GM21528 (cell line): Measurements from ENCODE around the gene PBLD.
"Not testable (repeated sequence)": the region's sequence is repeated elsewhere in the genome, so short reads cannot be mapped to it uniquely, and the experiment has no call there.

ENCODE experiments used
- ATAC-seq: cut with Tn5 transposase; IDR thresholded peaks from one replicate; pipeline ENCODE4 v1.9.1; 2021; ENCODE audit warnings: mild to moderate bottlenecking, moderate library complexity; ENCODE audit not compliant: unreplicated experiment, low FRiP score

The PBLD gene

DNA sequence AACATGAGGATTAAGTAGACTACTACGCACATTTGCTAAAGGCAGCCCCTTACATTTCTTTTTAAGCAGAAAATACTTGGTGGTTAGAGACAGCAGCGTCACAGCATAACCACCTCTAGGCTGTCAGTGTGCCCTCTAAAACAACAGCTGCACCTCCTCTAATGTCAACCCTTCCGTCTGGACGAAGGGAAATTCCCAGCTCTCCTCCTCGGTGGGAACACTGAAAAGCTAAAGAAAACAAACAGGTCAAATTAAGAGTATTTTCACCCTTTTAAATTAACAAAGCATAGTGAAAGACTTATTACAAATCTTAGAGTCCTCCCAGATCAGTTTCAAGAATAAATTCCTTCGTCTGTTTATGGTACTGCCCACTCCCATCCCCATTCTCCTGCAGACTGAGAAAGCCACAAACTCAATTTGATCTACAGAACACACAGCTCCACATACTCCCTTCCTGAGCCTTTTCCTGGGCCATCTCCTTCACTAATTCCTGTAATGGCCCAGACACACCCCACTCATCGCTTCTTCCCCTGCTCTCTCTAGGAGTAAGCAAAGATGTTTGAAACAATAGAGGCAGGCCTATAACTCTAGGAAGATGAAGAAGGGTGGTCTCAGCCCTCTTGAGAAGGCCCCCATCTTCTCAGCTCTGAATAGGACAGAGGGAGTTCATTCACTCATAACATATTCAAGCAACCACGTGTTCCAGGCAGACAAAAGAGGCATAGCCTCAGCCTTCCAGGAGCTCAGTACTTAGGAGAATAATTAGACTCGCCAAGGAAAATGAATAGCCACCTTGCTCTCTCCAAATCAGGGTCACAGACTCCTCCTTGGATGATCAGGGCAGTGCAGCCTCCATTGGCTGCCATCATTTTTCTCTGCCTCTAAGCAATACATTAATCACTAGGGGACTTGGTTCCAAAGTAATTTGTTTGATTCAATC, 48.4 kb downstream of the PBLD start:
- ATAC-seq, result no peak

DNA sequence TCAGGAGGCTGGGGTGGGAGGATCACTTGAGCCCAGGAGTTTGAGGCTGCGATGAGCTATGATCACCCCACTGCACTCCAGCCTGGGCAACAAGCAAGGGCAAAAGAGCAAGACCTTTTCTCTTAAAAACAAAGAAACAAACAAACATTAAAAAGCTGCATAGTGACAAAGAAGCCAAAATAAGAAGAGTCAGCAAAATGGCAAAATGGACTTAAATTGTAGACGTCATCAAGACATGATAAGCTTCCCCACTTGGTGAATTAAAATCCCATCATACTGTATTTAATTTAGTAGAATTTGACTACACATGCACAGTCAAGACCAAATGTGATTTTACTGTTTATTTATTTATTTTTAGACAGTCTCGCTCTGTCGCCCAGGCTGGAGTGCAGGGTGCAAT, 52.0 kb downstream of the PBLD start:
- ATAC-seq, result no peak

DNA sequence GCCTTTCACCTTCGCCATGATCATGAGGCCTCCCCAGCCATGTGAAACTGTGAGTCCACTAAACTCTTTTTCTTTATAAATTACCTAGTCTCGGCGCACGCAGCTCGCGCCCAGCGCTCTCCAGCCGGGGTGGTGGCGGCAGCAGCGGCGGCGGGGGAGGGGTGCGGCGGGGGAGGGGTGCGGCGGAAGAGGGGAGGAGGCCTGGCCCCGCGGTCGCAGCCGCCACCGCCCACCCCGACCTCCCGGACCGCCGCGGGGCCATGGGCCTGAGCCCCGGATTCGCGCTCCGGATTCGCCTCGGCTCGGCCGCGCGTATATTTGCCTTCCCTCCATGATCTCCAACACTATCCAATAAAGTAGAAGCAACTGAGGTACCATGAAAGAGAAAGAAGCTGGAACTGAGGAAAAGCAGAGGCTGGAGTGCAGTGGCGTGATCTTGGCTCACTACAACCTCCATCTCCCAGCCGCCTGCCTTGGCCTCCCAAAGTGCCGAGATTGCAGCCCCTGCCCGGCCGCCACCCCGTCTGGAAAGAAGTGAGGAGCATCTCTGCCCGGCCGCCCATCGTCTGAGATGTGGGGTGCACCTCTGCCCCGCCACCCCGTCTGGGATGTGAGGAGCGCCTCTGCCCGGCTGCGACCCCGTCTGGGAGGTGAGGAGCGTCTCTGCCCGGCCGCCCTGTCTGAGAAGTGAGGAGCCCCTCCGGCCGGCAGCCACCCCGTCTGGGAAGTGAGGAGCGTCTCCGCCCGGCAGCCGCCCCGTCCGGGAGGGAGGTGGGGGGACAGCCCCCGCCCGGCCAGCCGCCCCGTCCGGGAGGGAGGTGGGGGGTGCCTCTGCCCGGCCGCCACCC, 53.6 kb downstream of the PBLD start:
- not testable (repeated sequence) for ATAC-seq

DNA sequence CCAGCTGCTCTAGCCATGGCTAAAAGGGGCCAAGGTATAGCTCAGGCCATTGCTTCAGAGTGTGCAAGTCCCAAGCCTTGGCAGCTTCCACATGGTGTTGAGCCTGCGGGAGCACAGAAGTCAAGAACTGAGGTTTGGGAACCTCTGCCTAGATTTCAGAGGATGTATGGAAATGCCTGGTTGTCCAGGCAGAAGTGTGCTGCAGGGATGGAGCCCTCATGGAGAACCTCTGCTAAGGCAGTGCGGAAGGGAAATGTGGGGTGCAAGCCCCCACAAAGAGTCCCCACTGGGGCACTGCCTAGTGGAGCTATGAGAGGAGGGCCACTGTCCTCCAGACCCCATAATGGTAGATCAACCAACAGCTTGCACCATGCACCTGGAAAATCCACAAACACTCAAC, 54.9 kb downstream of the PBLD start:
- not testable (repeated sequence) for ATAC-seq

DNA sequence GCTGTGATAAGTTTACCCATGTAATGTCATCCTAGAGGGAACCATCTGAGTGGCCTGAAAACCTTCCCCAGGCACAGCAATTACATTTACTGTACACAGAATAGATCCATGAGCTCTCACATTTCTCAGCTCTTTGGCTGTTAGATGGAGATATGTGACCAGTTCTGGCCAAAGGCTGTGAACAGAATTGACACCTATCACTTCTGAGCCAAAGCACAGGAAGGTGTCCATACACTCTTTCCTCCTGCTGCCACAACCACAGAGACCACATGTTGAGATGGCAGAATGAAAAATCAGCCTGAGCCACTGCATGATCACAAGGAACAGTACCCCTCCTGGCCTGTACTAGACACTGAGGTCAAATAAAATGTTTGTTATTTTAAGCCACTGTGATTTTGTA, 56.5 kb downstream of the PBLD start:
- no peak for ATAC-seq

DNA sequence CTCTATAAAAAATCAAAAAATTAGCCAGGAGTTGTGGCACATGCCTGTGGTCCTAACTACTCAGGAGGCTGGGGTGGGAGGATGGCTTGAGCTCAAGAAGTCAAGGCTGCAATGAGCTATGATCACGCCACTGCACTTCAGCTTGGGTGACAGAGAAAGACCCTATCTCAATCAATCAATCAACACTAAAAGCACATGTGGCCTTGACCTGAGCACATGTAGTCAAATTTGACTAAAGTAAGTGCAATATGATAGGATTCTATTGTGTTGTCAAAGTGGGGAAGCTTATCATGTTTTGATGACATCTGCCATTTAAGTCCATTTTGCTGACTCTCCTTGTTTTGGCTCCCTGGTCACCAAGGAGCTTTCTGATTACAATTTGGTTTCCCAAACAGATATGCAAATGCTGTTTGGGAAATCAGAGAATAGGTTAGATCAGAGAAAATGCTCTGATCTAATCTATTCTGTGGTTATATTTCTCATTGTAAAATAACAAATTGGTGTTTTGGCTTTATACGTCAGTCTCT, 57.1 kb downstream of the PBLD start:
- no peak for ATAC-seq

DNA sequence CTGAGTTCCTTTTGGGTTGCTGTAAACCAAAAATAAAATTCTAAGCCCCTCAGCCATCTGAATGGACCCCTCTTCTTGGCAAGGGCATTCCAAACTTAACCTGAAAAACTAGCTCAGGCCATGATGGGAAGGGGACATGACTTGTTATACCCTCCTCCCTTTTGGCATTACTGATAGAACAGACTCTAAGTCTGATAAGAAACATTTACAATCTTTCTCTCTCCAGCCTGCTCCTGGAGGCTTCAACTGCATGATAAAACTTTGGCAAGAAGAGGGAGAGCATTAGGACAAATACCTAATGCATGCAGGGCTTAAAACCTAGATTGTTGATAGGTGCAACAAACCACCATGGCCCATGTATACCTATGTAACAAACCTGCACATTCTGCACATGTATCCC, 59.9 kb downstream of the PBLD start:
- ATAC-seq, result no peak

DNA sequence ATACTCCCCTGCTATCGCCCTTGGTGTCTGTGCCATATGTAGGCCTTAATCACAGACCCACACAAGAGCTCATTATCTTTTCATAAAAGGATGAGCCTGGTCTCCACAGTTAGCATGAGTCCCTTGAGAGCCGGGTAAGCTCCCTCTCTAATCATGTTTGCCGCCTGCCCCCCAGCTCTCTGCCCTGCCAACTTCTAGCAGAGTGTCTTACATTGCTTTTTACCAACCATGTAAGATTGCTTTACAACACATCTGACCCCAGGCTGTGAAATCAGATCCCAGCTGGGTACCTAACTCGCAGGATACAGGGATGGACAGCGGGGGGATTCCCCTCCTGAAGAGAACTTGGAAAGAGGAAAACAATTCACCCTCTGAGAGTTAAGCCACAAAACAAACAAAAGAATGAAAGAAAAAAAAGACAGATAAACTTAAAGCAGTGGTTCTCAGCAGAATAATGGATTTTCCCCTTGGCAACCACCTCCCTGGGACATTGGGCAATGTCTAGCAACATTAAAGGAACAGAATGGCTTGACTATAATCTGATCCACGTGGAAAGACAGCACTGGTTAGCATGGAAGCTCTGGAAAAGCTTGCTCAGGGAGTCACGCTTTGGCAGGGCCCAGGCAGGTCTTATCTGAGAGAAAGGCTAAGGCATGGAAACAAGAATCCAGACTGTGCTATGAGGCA, 61.4 kb downstream of the PBLD start:
- ATAC-seq, result no peak

DNA sequence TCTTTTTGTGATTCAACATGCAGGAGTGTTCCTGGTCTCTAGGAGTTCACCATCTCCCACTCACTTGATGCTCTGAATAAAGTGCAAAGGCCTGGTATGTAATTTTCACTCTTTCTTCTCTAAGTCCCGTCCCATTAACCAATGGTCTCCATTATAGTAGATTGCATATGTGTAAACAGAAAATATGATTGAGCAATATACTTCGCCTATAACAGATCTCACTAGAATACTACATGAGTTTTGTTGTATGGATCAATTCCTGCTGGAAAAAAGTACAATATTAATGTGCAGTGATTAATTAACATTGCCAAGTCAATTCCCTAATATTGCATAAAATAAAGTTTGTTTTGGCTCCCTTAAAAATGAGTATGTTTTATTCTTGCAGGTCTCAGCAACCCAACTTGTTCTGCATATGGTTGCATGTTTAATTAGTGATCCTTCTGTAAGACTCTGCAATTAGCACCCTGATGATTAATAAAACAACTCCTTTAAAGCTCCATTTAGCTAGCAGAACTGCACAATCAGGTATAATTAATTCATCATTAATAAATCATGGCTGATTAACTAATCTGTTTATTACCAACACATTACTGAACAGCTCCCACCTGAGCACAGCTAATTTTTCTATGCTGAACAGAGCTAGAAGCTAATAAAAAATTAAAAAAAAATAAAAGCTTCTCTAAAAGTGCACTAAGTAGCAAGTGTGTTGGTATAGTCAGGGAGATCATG, 63.0 kb downstream of the PBLD start:
- no peak for ATAC-seq

DNA sequence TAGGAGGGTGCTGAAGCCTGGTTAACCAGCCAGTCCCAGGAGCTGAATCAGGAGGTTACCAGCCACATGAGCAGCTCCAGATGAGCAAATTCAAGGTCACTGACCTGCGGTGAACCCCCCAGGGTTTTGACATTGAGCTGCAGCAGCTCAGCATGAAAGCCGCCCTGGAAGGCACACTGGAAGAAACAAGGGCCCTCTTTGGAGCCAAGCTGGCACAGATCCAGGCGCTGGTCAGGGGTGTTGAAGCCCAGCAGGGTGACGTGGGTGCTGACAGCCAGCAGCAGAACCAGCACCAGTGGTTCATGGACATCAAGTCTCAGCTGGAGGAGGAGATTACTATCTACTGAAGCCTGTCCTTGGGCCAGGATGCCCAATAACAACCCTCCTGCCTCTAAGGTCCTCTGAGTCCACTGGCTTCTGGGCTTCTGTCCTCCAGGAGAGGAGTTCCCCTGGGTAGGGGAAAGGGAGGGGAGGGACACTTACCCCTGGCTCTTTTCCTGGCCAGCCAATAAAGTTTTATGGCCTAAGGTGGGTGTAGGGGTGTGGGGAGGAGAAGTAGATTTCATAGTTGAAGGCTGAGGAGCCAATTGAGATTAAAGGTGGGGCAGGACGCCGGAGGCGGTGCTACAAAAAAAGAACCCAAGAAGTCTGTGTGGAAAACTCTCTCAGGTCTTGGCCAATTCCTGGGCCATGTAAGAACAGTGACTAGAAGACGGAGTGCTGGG, 71.4 kb downstream of the PBLD start:
- no peak for ATAC-seq

DNA sequence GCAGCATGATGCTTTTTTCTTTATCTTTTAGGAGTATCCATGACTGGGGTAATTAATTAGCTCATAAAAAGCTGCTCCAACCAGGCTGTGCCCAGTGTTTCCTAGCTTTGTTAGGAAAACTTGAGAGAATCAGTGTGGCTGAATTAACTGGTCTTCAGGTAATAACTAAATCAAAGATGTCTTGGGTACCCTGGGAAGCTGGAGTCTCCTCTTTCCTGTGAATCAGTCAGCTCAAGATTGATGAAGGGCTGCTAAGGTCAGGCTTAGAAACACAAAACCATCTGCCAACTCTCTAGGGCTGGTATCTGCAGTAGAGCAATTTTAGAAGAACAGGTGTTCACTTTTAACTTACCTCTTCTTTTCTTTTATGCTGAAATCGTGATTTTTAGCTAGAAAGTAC, 79.4 kb downstream of the PBLD start:
- ATAC-seq, result no peak

DNA sequence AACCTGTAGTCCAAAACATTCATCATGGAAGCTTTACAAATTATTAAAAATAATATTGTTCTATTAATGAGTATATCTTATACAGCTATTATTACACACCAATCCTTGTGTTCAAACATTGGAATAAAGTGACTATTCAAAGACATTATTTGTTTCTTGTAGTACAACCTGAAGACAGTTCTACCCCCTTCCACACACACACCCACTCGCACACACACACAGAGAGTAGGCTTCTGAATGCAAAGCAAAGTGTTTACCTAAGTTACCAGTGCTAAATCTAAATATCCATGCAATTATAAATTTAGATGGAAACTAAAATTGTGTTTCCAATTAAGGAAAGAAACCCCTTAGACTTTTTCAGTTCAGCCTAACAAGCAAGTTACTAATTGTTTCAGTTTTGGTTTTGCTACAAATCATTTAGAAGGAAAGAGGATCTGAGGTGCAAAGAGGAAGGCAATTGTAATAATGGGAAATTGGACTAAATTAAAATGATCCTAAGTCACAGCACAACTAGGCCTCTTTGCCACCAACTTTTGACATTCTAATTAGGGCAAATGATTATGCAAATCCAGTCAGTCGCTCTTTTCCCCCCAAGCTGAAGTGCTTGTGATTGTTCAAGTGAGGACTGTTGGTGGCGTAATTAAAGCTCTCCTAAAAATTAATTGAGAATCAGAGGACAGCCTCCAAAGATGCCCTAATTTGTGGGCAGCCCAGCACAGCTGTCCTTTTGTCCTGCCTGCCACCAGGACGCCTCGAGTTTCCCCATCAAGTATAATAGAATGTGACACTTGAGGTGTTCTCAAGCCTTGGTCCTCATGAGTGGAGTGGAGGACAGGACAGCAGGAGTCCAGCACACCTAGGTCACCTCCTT, 80.9 kb downstream of the PBLD start:
- ATAC-seq, result no peak

DNA sequence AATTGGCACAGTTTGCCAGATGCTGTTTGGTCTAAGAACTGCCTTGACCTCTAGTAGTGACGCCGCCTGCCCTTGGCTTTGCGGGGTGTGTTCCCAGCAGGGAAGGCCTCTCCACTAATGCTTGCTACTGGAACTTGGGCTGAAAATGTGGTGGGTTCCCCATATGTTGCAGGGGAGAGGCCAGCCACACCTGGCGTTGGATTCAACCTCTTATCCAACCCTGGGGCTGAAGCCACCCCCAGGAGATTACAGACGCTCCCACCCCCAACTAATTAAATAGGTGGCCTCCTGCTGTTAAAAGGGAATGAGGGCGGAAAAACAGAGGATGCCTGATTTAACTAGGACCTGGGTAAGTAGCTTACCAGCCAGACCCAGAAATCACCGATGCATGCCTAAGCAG, 81.6 kb downstream of the PBLD start:
- ATAC-seq, result no peak

DNA sequence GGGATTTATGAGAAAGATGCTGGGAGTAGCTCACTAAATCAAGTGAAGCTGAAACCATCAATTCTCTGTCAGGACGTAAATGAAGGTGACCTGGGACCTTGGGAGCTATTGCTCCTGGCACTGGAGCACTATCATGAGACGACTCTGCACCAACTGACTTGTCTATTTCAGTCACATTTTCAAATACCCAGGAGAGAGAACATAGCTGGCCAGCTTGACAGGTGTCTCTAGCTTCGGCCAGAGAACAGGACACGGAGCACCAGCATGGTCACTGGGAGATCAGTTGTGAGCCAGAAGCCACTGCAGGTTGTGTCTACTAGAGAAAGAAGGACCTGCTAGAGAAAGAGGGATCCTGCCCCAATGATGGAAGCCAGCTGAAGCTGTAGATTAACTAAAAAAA, 83.4 kb downstream of the PBLD start:
- no peak for ATAC-seq

DNA sequence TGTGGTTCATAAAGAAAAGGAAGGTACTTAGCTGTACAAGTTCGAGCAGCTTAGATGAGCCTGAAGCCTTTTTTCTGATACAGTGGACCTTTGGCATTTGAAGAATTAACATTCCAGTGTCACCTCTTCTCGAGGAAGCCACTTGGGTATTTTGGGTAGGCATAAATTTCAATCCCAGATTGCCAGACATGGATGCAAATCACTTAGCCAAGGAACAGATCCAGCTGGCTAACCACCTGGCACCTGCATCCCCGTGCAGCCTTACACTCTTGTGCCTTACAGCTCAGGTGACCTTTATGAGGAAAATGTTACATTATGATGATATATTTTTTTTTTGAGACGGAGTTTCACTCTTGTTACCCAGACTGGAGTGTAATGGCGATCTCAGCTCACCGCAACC, 84.8 kb downstream of the PBLD start:
- ATAC-seq, result no peak

DNA sequence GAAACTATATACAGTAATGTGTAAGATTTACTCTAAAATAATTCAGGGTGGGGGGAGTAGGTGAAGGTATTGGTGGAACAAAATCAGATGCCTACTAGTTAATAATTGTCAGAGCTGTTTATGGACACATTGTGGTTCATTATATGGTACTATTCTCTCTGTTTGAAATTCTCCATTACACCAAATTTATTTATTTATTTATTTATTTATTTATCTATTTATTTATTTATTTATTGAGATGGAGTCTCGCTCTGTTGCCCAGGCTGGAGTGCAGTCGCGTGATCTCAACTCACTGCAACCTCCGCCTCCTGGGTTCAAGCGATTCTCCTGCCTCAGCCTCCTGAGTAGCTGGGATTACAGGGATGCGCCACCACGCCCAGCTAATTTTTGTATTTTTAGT, 86.3 kb downstream of the PBLD start:
- ATAC-seq, result not testable (repeated sequence)

DNA sequence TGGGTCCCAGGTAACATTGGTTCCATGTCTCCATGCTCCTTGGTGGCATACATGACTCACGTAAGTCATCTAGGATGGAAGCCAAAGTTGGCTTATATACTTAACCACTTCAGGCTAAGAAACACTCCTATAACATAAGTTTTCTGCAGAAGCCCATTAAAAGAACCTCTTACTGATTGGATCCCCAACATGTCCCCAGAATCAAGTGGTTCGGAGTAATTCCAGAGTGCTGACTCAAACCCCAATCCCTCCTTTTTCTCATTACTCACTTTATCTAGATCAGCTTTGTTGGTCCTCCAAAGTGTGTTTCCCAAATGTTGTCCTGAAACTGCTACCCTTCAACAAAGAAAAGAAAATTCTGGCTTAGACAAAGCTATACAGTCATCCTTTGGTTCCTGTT, 90.7 kb downstream of the PBLD start:
- ATAC-seq, result no peak

DNA sequence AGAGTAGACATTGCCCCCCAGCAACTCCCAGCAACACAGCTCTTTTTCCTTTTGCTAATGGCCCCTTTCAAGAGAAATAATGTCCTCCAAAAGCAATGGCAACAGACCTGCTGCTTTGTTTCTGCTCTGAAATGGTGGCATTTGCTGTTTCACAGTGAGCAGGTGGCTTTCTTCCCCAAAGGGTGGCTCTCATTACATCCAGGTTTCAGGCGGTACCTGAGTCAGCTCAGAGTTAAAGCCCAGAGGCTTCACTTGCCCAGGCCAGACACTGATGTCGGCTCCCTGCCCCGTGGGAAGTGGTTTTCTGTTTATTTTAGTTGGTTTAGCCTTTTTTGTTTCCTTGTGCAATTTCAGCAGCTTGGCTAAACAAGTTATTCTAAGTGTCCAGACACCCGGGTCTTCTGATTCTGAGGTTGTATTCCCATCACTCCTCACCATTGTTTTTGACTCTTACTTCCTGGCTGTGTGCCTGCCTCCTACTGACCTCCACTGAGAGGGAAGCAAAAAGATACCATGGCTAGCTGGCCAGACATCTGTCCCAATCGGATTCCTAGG, 93.1 kb downstream of the PBLD start:
- ATAC-seq, result no peak
